ENCODE data around the gene XPO6.
A peak's percentile ranks its signal among the peaks of the same experiment; 100 is the strongest.

XPO6 gene

GRCh38 chr16:28186752-28187151, 25.0 kb downstream of the XPO6 start:
- H3K4me2 ChIP-seq (ENCODE audit: low read length), result no peak overlapping the region
- H4K8ac ChIP-seq (ENCODE audit: low read depth, low read length), result no peak overlapping the region
- no peaks in the 10 kb centered on the region for H3K36me3 ChIP-seq (ENCODE audit: control insufficient read depth, insufficient read depth, low read length)
- no peak overlapping the region for H4K5ac ChIP-seq (ENCODE audit: low read length)
- H3K79me1 ChIP-seq (ENCODE audit: low read length), result peaks cover 23% of the 10 kb centered on the region
- H2BK120ac ChIP-seq (ENCODE audit: low read depth, low read length), result no peak overlapping the region
- no peak overlapping the region for H3K56ac ChIP-seq (ENCODE audit: low read length)
- H3K27me3 ChIP-seq (ENCODE audit: insufficient read depth, low read length, poor library complexity), result no peaks in the 10 kb centered on the region
- no peak overlapping the region for H3K9ac ChIP-seq (ENCODE audit: low read length)
- H3K4me3 ChIP-seq (ENCODE audit: low read length), result no peak overlapping the region
- H3K4ac ChIP-seq (ENCODE audit: low read depth, low read length), result no peak overlapping the region
- H3K79me2 ChIP-seq (ENCODE audit: control insufficient read depth, insufficient read depth, low read length), result peaks cover 68% of the 10 kb centered on the region
- H3K23ac ChIP-seq (ENCODE audit: low read length), result no peak overlapping the region
- peaks cover 2% of the 10 kb centered on the region for H3K4me1 ChIP-seq (ENCODE audit: control insufficient read depth, low read depth, low read length)
- no peak overlapping the region for H2BK15ac ChIP-seq (replicated peaks; ENCODE audit: low read depth)
- no peak overlapping the region for H2AK5ac ChIP-seq (ENCODE audit: low read length)
- WGBS (ENCODE audit: extremely low coverage, insufficient coverage, low lambda C conversion rate), result no CpG with 5 or more reads among the region's 4 CpGs
- H2BK5ac ChIP-seq (ENCODE audit: low read length), result no peak overlapping the region
- DNase-seq, result no peak
- H3K27ac ChIP-seq (ENCODE audit: low read depth, low read length), result no peak overlapping the region
- H3K18ac ChIP-seq (ENCODE audit: low read length), result no peak overlapping the region

DNA sequence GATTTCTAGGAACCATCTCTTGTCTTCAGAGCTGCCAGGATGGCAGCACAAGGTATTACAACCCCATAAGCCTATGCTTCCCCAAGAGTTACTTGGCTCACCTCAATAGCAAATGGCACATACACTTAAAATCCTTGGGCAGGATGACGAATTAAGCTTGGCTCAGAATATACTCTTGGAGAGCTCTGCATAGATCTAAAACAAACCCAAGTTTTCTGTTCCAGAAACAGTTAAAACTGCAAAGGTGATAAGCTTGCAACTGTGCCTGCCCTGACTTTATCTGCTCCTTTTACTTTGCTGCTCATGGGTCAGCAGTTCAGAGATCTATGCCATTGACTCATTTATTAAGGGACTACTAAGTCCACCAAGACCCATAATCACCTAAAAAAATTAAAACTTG, 26.1 kb downstream of the XPO6 start:
- Histone ChIP-seq H3K27me3 (ENCODE audit: insufficient read depth, low read length, poor library complexity) (no peaks in the 10 kb centered on the region), H3K4ac (ENCODE audit: low read depth, low read length) (no peak overlapping the region), H3K9ac (ENCODE audit: low read length) (no peak overlapping the region), H4K8ac (ENCODE audit: low read depth, low read length) (no peak overlapping the region), H3K4me1 (ENCODE audit: control insufficient read depth, low read depth, low read length) (peaks cover 2% of the 10 kb centered on the region), H3K27ac (ENCODE audit: low read depth, low read length) (no peak overlapping the region), H2BK15ac (replicated peaks; ENCODE audit: low read depth) (no peak overlapping the region), H2BK120ac (ENCODE audit: low read depth, low read length) (no peak overlapping the region), H3K56ac (ENCODE audit: low read length) (no peak overlapping the region), H3K4me2 (ENCODE audit: low read length) (no peak overlapping the region), H3K4me3 (ENCODE audit: low read length) (no peak overlapping the region), H3K79me2 (ENCODE audit: control insufficient read depth, insufficient read depth, low read length) (peaks cover 65% of the 10 kb centered on the region), H3K36me3 (ENCODE audit: control insufficient read depth, insufficient read depth, low read length) (no peaks in the 10 kb centered on the region), H2AK5ac (ENCODE audit: low read length) (no peak overlapping the region), H3K18ac (ENCODE audit: low read length) (no peak overlapping the region), H4K5ac (ENCODE audit: low read length) (no peak overlapping the region), H3K79me1 (ENCODE audit: low read length) (peaks cover 21% of the 10 kb centered on the region), H2BK5ac (ENCODE audit: low read length) (no peak overlapping the region), H3K23ac (ENCODE audit: low read length) (no peak overlapping the region)
- no CpG with 5 or more reads among the region's 1 CpG for WGBS (ENCODE audit: extremely low coverage, insufficient coverage, low lambda C conversion rate)
- DNase-seq, result no peak

DNA sequence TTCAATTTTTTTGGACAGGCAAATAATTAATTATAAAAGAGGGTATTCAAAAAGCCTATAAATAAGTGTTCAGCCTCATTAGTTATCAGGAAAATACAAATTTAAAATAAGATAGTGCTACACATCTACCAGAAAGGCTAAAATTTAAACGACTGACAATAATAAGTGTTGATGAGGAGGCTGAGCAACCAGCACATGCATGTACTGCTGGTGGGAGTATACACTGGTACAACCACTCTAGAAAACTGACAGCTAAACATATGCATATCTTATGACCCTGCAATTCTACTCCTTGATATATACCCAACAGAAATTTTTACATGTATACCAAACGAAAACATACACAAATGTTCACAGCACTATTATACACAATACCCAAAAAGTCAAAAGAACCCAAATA, 27.1 kb downstream of the XPO6 start:
- H2BK5ac ChIP-seq (ENCODE audit: low read length), result no peak overlapping the region
- H3K4me2 ChIP-seq (ENCODE audit: low read length), result no peak overlapping the region
- no peak overlapping the region for H2BK120ac ChIP-seq (ENCODE audit: low read depth, low read length)
- no peaks in the 10 kb centered on the region for H3K36me3 ChIP-seq (ENCODE audit: control insufficient read depth, insufficient read depth, low read length)
- no peaks in the 10 kb centered on the region for H3K27me3 ChIP-seq (ENCODE audit: insufficient read depth, low read length, poor library complexity)
- H3K4ac ChIP-seq (ENCODE audit: low read depth, low read length), result no peak overlapping the region
- peaks cover 60% of the 10 kb centered on the region for H3K79me2 ChIP-seq (ENCODE audit: control insufficient read depth, insufficient read depth, low read length)
- H3K18ac ChIP-seq (ENCODE audit: low read length), result no peak overlapping the region
- no peak overlapping the region for H2AK5ac ChIP-seq (ENCODE audit: low read length)
- H3K56ac ChIP-seq (ENCODE audit: low read length), result no peak overlapping the region
- H3K4me1 ChIP-seq (ENCODE audit: control insufficient read depth, low read depth, low read length), result peaks cover 2% of the 10 kb centered on the region
- H3K79me1 ChIP-seq (ENCODE audit: low read length), result peaks cover 20% of the 10 kb centered on the region
- H2BK15ac ChIP-seq (replicated peaks; ENCODE audit: low read depth), result no peak overlapping the region
- H3K27ac ChIP-seq (ENCODE audit: low read depth, low read length), result no peak overlapping the region
- no CpG with 5 or more reads among the region's 2 CpGs for WGBS (ENCODE audit: extremely low coverage, insufficient coverage, low lambda C conversion rate)
- no peak overlapping the region for H3K23ac ChIP-seq (ENCODE audit: low read length)
- no peak for DNase-seq
- no peak overlapping the region for H3K9ac ChIP-seq (ENCODE audit: low read length)
- no peak overlapping the region for H4K5ac ChIP-seq (ENCODE audit: low read length)
- H4K8ac ChIP-seq (ENCODE audit: low read depth, low read length), result no peak overlapping the region
- no peak overlapping the region for H3K4me3 ChIP-seq (ENCODE audit: low read length)

- Histone ChIP-seq H3K27ac (ENCODE audit: low read depth, low read length) (no peak overlapping the region), H4K8ac (ENCODE audit: low read depth, low read length) (peak overlapping the region; percentile 69), H4K5ac (ENCODE audit: low read length) (no peak overlapping the region), H3K4me2 (ENCODE audit: low read length) (no peak overlapping the region), H3K9ac (ENCODE audit: low read length) (no peak overlapping the region), H3K56ac (ENCODE audit: low read length) (no peak overlapping the region), H3K18ac (ENCODE audit: low read length) (no peak overlapping the region), H2AK5ac (ENCODE audit: low read length) (no peak overlapping the region), H2BK120ac (ENCODE audit: low read depth, low read length) (no peak overlapping the region), H2BK15ac (replicated peaks; ENCODE audit: low read depth) (no peak overlapping the region), H3K27me3 (ENCODE audit: insufficient read depth, low read length, poor library complexity) (no peaks in the 10 kb centered on the region), H3K4me3 (ENCODE audit: low read length) (no peak overlapping the region), H3K79me1 (ENCODE audit: low read length) (peaks cover 20% of the 10 kb centered on the region), H3K23ac (ENCODE audit: low read length) (no peak overlapping the region), H3K4ac (ENCODE audit: low read depth, low read length) (no peak overlapping the region), H3K4me1 (ENCODE audit: control insufficient read depth, low read depth, low read length) (peaks cover 2% of the 10 kb centered on the region), H2BK5ac (ENCODE audit: low read length) (no peak overlapping the region), H3K36me3 (ENCODE audit: control insufficient read depth, insufficient read depth, low read length) (no peaks in the 10 kb centered on the region), H3K79me2 (ENCODE audit: control insufficient read depth, insufficient read depth, low read length) (peaks cover 57% of the 10 kb centered on the region)
- WGBS (ENCODE audit: extremely low coverage, insufficient coverage, low lambda C conversion rate), result no CpG with 5 or more reads among the region's 4 CpGs
- DNase-seq, result no peak
Observed at GRCh38 chr16:28183930-28184329, 27.8 kb downstream of the XPO6 start.

- H3K27ac ChIP-seq (ENCODE audit: low read depth, low read length), result no peak overlapping the region
- WGBS (ENCODE audit: extremely low coverage, insufficient coverage, low lambda C conversion rate), result no CpG with 5 or more reads among the region's 3 CpGs
- no peak overlapping the region for H4K5ac ChIP-seq (ENCODE audit: low read length)
- no peak overlapping the region for H3K4me2 ChIP-seq (ENCODE audit: low read length)
- H3K79me1 ChIP-seq (ENCODE audit: low read length), result peaks cover 17% of the 10 kb centered on the region
- H3K36me3 ChIP-seq (ENCODE audit: control insufficient read depth, insufficient read depth, low read length), result no peaks in the 10 kb centered on the region
- H3K4ac ChIP-seq (ENCODE audit: low read depth, low read length), result no peak overlapping the region
- no peak overlapping the region for H4K8ac ChIP-seq (ENCODE audit: low read depth, low read length)
- DNase-seq, result no peak
- no peak overlapping the region for H3K9ac ChIP-seq (ENCODE audit: low read length)
- no peak overlapping the region for H3K18ac ChIP-seq (ENCODE audit: low read length)
- H3K56ac ChIP-seq (ENCODE audit: low read length), result no peak overlapping the region
- no peak overlapping the region for H3K23ac ChIP-seq (ENCODE audit: low read length)
- peaks cover 52% of the 10 kb centered on the region for H3K79me2 ChIP-seq (ENCODE audit: control insufficient read depth, insufficient read depth, low read length)
- peaks cover 2% of the 10 kb centered on the region for H3K4me1 ChIP-seq (ENCODE audit: control insufficient read depth, low read depth, low read length)
- H3K4me3 ChIP-seq (ENCODE audit: low read length), result no peak overlapping the region
- no peak overlapping the region for H2BK15ac ChIP-seq (replicated peaks; ENCODE audit: low read depth)
- no peak overlapping the region for H2AK5ac ChIP-seq (ENCODE audit: low read length)
- H2BK120ac ChIP-seq (ENCODE audit: low read depth, low read length), result no peak overlapping the region
- H2BK5ac ChIP-seq (ENCODE audit: low read length), result no peak overlapping the region
- no peaks in the 10 kb centered on the region for H3K27me3 ChIP-seq (ENCODE audit: insufficient read depth, low read length, poor library complexity)
Observed at GRCh38 chr16:28183484-28183883, 28.3 kb downstream of the XPO6 start.

- H3K23ac ChIP-seq (ENCODE audit: low read length), result no peak overlapping the region
- no peak overlapping the region for H3K56ac ChIP-seq (ENCODE audit: low read length)
- H3K36me3 ChIP-seq (ENCODE audit: control insufficient read depth, insufficient read depth, low read length), result no peaks in the 10 kb centered on the region
- H4K5ac ChIP-seq (ENCODE audit: low read length), result no peak overlapping the region
- no peak overlapping the region for H2BK120ac ChIP-seq (ENCODE audit: low read depth, low read length)
- no peak overlapping the region for H3K9ac ChIP-seq (ENCODE audit: low read length)
- DNase-seq, result no peak
- H3K4ac ChIP-seq (ENCODE audit: low read depth, low read length), result no peak overlapping the region
- peaks cover 51% of the 10 kb centered on the region for H3K79me2 ChIP-seq (ENCODE audit: control insufficient read depth, insufficient read depth, low read length)
- H3K27me3 ChIP-seq (ENCODE audit: insufficient read depth, low read length, poor library complexity), result no peaks in the 10 kb centered on the region
- WGBS (ENCODE audit: extremely low coverage, insufficient coverage, low lambda C conversion rate), result no CpG with 5 or more reads among the region's 3 CpGs
- no peak overlapping the region for H3K27ac ChIP-seq (ENCODE audit: low read depth, low read length)
- no peak overlapping the region for H3K18ac ChIP-seq (ENCODE audit: low read length)
- no peak overlapping the region for H3K4me2 ChIP-seq (ENCODE audit: low read length)
- no peak overlapping the region for H2BK15ac ChIP-seq (replicated peaks; ENCODE audit: low read depth)
- no peak overlapping the region for H2AK5ac ChIP-seq (ENCODE audit: low read length)
- H3K4me1 ChIP-seq (ENCODE audit: control insufficient read depth, low read depth, low read length), result peaks cover 2% of the 10 kb centered on the region
- H2BK5ac ChIP-seq (ENCODE audit: low read length), result no peak overlapping the region
- H3K4me3 ChIP-seq (ENCODE audit: low read length), result no peak overlapping the region
- no peak overlapping the region for H4K8ac ChIP-seq (ENCODE audit: low read depth, low read length)
- peaks cover 21% of the 10 kb centered on the region for H3K79me1 ChIP-seq (ENCODE audit: low read length)
Observed at GRCh38 chr16:28182801-28183200, 29.0 kb downstream of the XPO6 start.
